ENCODE measurements around the gene PUSL1. TPM values are rescaled to one million over a fixed set of nuclear protein-coding genes. Genes with fewer than 3 reads are reported as not detected.

PUSL1 gene
- total and polyA plus RNA-seq, 2 of the 13 experiments (the other 11 are each of a cell fraction or from before 2014, with no cell fraction given), result 8.3 to 22.2 TPM

DNA sequence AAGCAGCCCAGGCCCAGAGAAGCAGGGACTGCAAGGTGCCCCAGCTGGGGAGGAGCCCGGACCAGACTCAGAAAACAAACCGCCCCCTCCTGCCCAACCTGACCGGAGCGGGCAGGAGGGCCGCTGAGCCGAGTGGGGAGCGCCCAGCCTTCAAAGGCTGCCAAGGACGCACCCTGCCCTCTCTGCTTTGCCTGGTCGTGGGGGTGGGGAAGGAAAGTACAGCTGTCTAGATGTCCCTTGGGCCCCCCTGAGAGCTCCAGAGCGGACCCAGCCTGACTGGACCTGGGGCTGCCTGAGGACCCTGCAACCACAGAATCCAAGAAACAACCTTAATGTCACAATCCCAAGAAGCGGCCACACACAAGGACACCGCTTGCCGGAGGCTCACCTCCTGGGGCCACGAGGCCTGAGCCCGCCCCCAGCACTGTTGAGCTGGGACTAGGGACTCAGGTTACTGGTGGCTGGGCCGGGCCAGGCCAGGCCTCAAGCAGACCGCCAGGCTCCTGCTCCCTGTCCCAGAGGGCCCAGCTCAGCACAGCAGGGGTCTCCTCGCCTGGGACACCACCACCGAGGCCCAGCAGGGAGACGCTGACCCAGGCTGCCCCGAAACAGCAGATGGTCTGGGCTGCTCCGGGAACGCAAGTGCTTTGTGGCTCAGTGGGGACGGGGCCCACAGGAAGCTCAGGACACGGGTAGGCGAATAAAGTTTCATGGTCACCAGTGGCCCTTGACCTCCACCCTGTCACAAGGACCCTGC lies 39.4 kb downstream of the PUSL1 start (continued):
- TF ChIP-seq NR2F6 (IDR thresholded peaks at IDR 0.05) (0 out of 2 replicates have a peak, but pooled peaks have one; percentile 12), NR2F6 (CRISPR knock-in tag; IDR thresholded peaks at IDR 0.05) (peak; percentile 6; the same call in 1 of the 2 replicates), CREB1 (IDR thresholded peaks at IDR 0.05) (no peak), CREB1 (CRISPR knock-in tag; IDR thresholded peaks at IDR 0.05) (peak; percentile 54; the same call in 1 of the 2 replicates), ESRRA (CRISPR knock-in tag; IDR thresholded peaks at IDR 0.05; ENCODE audit: low read depth) (no peak; the same call in 1 of the 2 replicates), ZNF331 (CRISPR knock-in tag; IDR thresholded peaks at IDR 0.05) (peak; percentile 47; the same call in 1 of the 2 replicates), MAFG (CRISPR knock-in tag; IDR thresholded peaks at IDR 0.05) (no peak), ZNF564 (CRISPR knock-in tag; IDR thresholded peaks at IDR 0.05) (peak; percentile 29; the same call in 1 of the 2 replicates), MIER2 (CRISPR knock-in tag; IDR thresholded peaks at IDR 0.05) (no peak), ZMAT3 (CRISPR knock-in tag; conservative IDR thresholded peaks at IDR 0.05) (peak; percentile 79; the same call in 1 of the 2 replicates), ZNF329 (CRISPR knock-in tag; IDR thresholded peaks at IDR 0.05; ENCODE audit: low read depth) (no peak), ZNF234 (CRISPR knock-in tag; conservative IDR thresholded peaks at IDR 0.05) (no peak), ZNF30 (CRISPR knock-in tag; IDR thresholded peaks at IDR 0.05) (no peak), RARA (CRISPR knock-in tag; IDR thresholded peaks at IDR 0.05) (0 out of 2 replicates have a peak, but pooled peaks have one; percentile 16), MXI1 (IDR thresholded peaks at IDR 0.05; ENCODE audit: borderline replicate concordance, low read depth, low read length) (0 out of 3 replicates have a peak, but pooled peaks have one; percentile 24), BCL6 (CRISPR knock-in tag; IDR thresholded peaks at IDR 0.05) (0 out of 2 replicates have a peak, but pooled peaks have one; percentile 15), ZBED4 (CRISPR knock-in tag; IDR thresholded peaks at IDR 0.05; ENCODE audit: borderline replicate concordance) (peak; percentile 63; the same call in 1 of the 2 replicates)
- TF ChIP-seq, protein P1, sequence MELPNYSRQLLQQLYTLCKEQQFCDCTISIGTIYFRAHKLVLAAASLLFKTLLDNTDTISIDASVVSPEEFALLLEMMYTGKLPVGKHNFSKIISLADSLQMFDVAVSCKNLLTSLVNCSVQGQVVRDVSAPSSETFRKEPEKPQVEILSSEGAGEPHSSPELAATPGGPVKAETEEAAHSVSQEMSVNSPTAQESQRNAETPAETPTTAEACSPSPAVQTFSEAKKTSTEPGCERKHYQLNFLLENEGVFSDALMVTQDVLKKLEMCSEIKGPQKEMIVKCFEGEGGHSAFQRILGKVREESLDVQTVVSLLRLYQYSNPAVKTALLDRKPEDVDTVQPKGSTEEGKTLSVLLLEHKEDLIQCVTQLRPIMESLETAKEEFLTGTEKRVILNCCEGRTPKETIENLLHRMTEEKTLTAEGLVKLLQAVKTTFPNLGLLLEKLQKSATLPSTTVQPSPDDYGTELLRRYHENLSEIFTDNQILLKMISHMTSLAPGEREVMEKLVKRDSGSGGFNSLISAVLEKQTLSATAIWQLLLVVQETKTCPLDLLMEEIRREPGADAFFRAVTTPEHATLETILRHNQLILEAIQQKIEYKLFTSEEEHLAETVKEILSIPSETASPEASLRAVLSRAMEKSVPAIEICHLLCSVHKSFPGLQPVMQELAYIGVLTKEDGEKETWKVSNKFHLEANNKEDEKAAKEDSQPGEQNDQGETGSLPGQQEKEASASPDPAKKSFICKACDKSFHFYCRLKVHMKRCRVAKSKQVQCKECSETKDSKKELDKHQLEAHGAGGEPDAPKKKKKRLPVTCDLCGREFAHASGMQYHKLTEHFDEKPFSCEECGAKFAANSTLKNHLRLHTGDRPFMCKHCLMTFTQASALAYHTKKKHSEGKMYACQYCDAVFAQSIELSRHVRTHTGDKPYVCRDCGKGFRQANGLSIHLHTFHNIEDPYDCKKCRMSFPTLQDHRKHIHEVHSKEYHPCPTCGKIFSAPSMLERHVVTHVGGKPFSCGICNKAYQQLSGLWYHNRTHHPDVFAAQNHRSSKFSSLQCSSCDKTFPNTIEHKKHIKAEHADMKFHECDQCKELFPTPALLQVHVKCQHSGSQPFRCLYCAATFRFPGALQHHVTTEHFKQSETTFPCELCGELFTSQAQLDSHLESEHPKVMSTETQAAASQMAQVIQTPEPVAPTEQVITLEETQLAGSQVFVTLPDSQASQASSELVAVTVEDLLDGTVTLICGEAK (IDR thresholded peaks at IDR 0.05), result no peak
- TF ChIP-seq, protein P1 (CRISPR knock-in tag; IDR thresholded peaks at IDR 0.05), result peak; percentile 74; the same call in 1 of the 2 replicates

Measured in HepG2 (cell line).